Amniotic stem cell (primary cell): Measurements from ENCODE around the gene TBCK.
"Not testable (repeated sequence)": the region's sequence is repeated elsewhere in the genome, so short reads cannot be mapped to it uniquely, and the experiment has no call there.

Source experiments
- DNase-seq: peaks from one replicate; lab custom pipeline; 2025; lab: John Stamatoyannopoulos, UW

Gene TBCK

GRCh38 chr4:106321168-106321567 is 5.2 kb upstream of the TBCK start:
- DNase-seq = not testable (repeated sequence)

GRCh38 chr4:106320235-106320634 is 4.2 kb upstream of the TBCK start:
- DNase-seq = no peak

- no peak for DNase-seq
Observed at GRCh38 chr4:106318511-106318910, 2.5 kb upstream of the TBCK start.

GRCh38 chr4:106317815-106318214 is 1.8 kb upstream of the TBCK start:
- DNase-seq = no peak

- DNase-seq = no peak
Observed at GRCh38 chr4:106316773-106317409, 882 bp upstream of the TBCK start.

GRCh38 chr4:106315476-106315967 is 487 bp downstream of the TBCK start:
- DNase-seq = no peak

- no peak for DNase-seq
Observed at GRCh38 chr4:106314960-106315359, 1.0 kb downstream of the TBCK start.

GRCh38 chr4:106312997-106313522 is 2.9 kb downstream of the TBCK start:
- DNase-seq = no peak

- DNase-seq = peak; percentile 42
Observed at GRCh38 chr4:106312377-106312776, 3.6 kb downstream of the TBCK start.

GRCh38 chr4:106306561-106306960 is 9.4 kb downstream of the TBCK start:
- DNase-seq = no peak

- DNase-seq = no peak
Observed at GRCh38 chr4:106305435-106306055, 10.5 kb downstream of the TBCK start.

- no peak for DNase-seq
Observed at GRCh38 chr4:106304632-106305031, 11.4 kb downstream of the TBCK start.

- DNase-seq = no peak
Observed at GRCh38 chr4:106303548-106304281, 12.3 kb downstream of the TBCK start.

- DNase-seq = no peak
Observed at GRCh38 chr4:106302062-106302438, 14.0 kb downstream of the TBCK start.

- no peak for DNase-seq
Observed at GRCh38 chr4:106301393-106302061, 14.5 kb downstream of the TBCK start.

GRCh38 chr4:106299977-106300376 is 16.0 kb downstream of the TBCK start:
- no peak for DNase-seq

GRCh38 chr4:106297245-106298035 is 18.6 kb downstream of the TBCK start:
- DNase-seq = no peak

- DNase-seq = no peak
Observed at GRCh38 chr4:106294062-106294461, 21.9 kb downstream of the TBCK start.

- no peak for DNase-seq
Observed at GRCh38 chr4:106291678-106292077, 24.3 kb downstream of the TBCK start.

GRCh38 chr4:106289737-106290136 is 26.3 kb downstream of the TBCK start:
- DNase-seq = no peak

- DNase-seq = peak; percentile 8
Observed at GRCh38 chr4:106287353-106287969, 28.5 kb downstream of the TBCK start.
